Neural progenitor cell (in vitro differentiated cells): ENCODE data around the gene RNF114.

Source experiments
- EZH2phosphoT487 ChIP-seq: fragments of 200-600 bp; sonication (generic); IDR thresholded peaks from 2 replicates; pipeline ENCODE4 v1.6.1; 2017; ENCODE audit warnings: antibody characterized with exemption
- TF ChIP-seq, protein P1 (sequence below): fragments of 200-600 bp; sonication (generic); IDR thresholded peaks from 2 replicates; pipeline ENCODE4 v1.5.1; 2017; ENCODE audit warnings: antibody characterized with exemption, mild to moderate bottlenecking

DNA sequence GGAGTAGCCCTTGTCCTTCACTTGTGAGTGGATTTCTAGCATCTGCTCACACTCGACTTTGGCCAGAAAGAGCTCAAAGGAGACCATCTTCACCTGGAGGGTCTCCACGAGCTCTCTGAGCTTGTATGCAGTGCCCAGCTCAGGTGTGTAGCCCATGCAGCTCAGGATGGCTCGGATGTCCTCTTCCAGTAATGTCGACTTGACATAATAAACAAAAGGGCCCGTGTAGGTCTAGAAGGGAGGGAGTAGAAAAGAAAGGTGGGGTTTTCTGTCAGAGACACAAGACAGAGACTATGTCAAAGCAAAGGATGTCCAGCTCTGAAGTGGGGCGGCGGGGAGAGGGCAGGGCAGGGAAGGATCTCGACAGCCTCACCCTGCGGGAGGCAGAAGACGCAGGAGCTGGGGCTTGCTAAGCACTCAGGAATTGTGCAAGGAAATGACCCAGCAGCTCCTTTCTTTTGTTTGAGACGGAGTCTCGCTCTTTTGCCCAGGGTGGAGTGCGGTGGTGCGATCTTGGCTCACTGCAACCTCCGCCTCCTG is 29.5 kb upstream of the RNF114 start:
- TF ChIP-seq, protein P1, sequence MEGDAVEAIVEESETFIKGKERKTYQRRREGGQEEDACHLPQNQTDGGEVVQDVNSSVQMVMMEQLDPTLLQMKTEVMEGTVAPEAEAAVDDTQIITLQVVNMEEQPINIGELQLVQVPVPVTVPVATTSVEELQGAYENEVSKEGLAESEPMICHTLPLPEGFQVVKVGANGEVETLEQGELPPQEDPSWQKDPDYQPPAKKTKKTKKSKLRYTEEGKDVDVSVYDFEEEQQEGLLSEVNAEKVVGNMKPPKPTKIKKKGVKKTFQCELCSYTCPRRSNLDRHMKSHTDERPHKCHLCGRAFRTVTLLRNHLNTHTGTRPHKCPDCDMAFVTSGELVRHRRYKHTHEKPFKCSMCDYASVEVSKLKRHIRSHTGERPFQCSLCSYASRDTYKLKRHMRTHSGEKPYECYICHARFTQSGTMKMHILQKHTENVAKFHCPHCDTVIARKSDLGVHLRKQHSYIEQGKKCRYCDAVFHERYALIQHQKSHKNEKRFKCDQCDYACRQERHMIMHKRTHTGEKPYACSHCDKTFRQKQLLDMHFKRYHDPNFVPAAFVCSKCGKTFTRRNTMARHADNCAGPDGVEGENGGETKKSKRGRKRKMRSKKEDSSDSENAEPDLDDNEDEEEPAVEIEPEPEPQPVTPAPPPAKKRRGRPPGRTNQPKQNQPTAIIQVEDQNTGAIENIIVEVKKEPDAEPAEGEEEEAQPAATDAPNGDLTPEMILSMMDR = no peak
- TF ChIP-seq EZH2phosphoT487 = no peak
